ENCODE measurements around the gene MAPK12. TPM values are rescaled to one million over a fixed set of nuclear protein-coding genes. Genes with fewer than 3 reads are reported as not detected.

MAPK12 gene
- total and polyA plus RNA-seq, 4 donors: 1.6 to 22.9 (median 14.1) TPM

GRCh38 chr22:50268655-50269113, 7.2 kb upstream of the MAPK12 start:
- Histone ChIP-seq H3K27ac (ENCODE audit: low read depth in 1 of 2, low read length in 2 of 2) (no peak overlapping the region), H3K4me1 (ENCODE audit: control insufficient read depth in 1 of 2, insufficient read depth in 2 of 2, low read length in 2 of 2) (no peaks in the 10 kb centered on the region)
- intact Hi-C loops (cut with DNase I): no loop called here

GRCh38 chr22:50267591-50268390, 6.3 kb upstream of the MAPK12 start:
- intact Hi-C loops (cut with DNase I): no loop called here
- Histone ChIP-seq H3K36me3 (ENCODE audit: control insufficient read depth in 1 of 2, insufficient read depth in 2 of 2, low read length in 1 of 2) (no peaks in the 10 kb centered on the region), H3K27me3 (ENCODE audit: control insufficient read depth in 1 of 2, insufficient read depth in 2 of 2, low read length in 1 of 2) (no peaks in the 10 kb centered on the region), H3K4me1 (ENCODE audit: control insufficient read depth in 1 of 2, insufficient read depth in 2 of 2, low read length in 2 of 2) (no peaks in the 10 kb centered on the region), H3K9me3 (ENCODE audit: control insufficient read depth, low read length) (no peaks in the 10 kb centered on the region), H3K27ac (ENCODE audit: low read depth in 1 of 2, low read length in 2 of 2) (no peak overlapping the region), H3K4me3 (ENCODE audit: low read length in 2 of 2) (no peak overlapping the region)
- peak; percentile 54 for ATAC-seq (ENCODE audit: low FRiP score)
- WGBS, 2 donors: 7 to 8% methylated on average over 57 to 75 of the region's 75 CpGs
- peak in 1 of 2 donors; percentile 90 for DNase-seq

More at GRCh38 chr22:50268655-50269113, 7.2 kb upstream of the MAPK12 start:
- H3K4me3 ChIP-seq (ENCODE audit: low read length in 2 of 2): no peak overlapping the region
- WGBS, 2 donors: 34 to 49% methylated on average over 9 of the region's 9 CpGs
- H3K27me3 ChIP-seq (ENCODE audit: control insufficient read depth in 1 of 2, insufficient read depth in 2 of 2, low read length in 1 of 2): no peaks in the 10 kb centered on the region
- no peaks in the 10 kb centered on the region for H3K9me3 ChIP-seq (ENCODE audit: control insufficient read depth, low read length)
- no peak for DNase-seq
- no peak for ATAC-seq (ENCODE audit: low FRiP score)
- no peaks in the 10 kb centered on the region for H3K36me3 ChIP-seq (ENCODE audit: control insufficient read depth in 1 of 2, insufficient read depth in 2 of 2, low read length in 1 of 2)

- H3K27ac ChIP-seq (ENCODE audit: low read depth in 1 of 2, low read length in 2 of 2): no peak overlapping the region
Observed at GRCh38 chr22:50266994-50267393, 5.5 kb upstream of the MAPK12 start.

GRCh38 chr22:50264946-50265669, 3.6 kb upstream of the MAPK12 start:
- no peak for ATAC-seq (ENCODE audit: low FRiP score)
- H3K36me3 ChIP-seq (ENCODE audit: control insufficient read depth in 1 of 2, insufficient read depth in 2 of 2, low read length in 1 of 2): no peaks in the 10 kb centered on the region
- intact Hi-C loops (cut with DNase I): no loop called here
- no peaks in the 10 kb centered on the region for H3K27me3 ChIP-seq (ENCODE audit: control insufficient read depth in 1 of 2, insufficient read depth in 2 of 2, low read length in 1 of 2)
- 88 to 91% methylated on average over 15 of the region's 15 CpGs for WGBS, 2 donors
- no peak overlapping the region for H3K4me3 ChIP-seq (ENCODE audit: low read length in 2 of 2)
- H3K27ac ChIP-seq (ENCODE audit: low read depth in 1 of 2, low read length in 2 of 2): no peak overlapping the region
- no peaks in the 10 kb centered on the region for H3K9me3 ChIP-seq (ENCODE audit: control insufficient read depth, low read length)
- no peak for DNase-seq
- no peaks in the 10 kb centered on the region for H3K4me1 ChIP-seq (ENCODE audit: control insufficient read depth in 1 of 2, insufficient read depth in 2 of 2, low read length in 2 of 2)

More at GRCh38 chr22:50266994-50267393, 5.5 kb upstream of the MAPK12 start:
- no peak for DNase-seq
- Histone ChIP-seq H3K36me3 (ENCODE audit: control insufficient read depth in 1 of 2, insufficient read depth in 2 of 2, low read length in 1 of 2) (no peaks in the 10 kb centered on the region), H3K4me3 (ENCODE audit: low read length in 2 of 2) (no peak overlapping the region), H3K27me3 (ENCODE audit: control insufficient read depth in 1 of 2, insufficient read depth in 2 of 2, low read length in 1 of 2) (no peaks in the 10 kb centered on the region), H3K9me3 (ENCODE audit: control insufficient read depth, low read length) (no peaks in the 10 kb centered on the region), H3K4me1 (ENCODE audit: control insufficient read depth in 1 of 2, insufficient read depth in 2 of 2, low read length in 2 of 2) (no peaks in the 10 kb centered on the region)
- no peak for ATAC-seq (ENCODE audit: low FRiP score)
- 47 to 51% methylated on average over 37 of the region's 37 CpGs for WGBS, 2 donors
- intact Hi-C loops (cut with DNase I): no loop called here

GRCh38 chr22:50264104-50264745, 2.7 kb upstream of the MAPK12 start:
- DNase-seq (no peak), ATAC-seq (ENCODE audit: low FRiP score) (no peak)
- WGBS, 2 donors: 89 to 90% methylated on average over 15 of the region's 15 CpGs
- Histone ChIP-seq H3K36me3 (ENCODE audit: control insufficient read depth in 1 of 2, insufficient read depth in 2 of 2, low read length in 1 of 2) (no peaks in the 10 kb centered on the region), H3K4me3 (ENCODE audit: low read length in 2 of 2) (no peak overlapping the region), H3K9me3 (ENCODE audit: control insufficient read depth, low read length) (no peaks in the 10 kb centered on the region), H3K27ac (ENCODE audit: low read depth in 1 of 2, low read length in 2 of 2) (no peak overlapping the region), H3K27me3 (ENCODE audit: control insufficient read depth in 1 of 2, insufficient read depth in 2 of 2, low read length in 1 of 2) (no peaks in the 10 kb centered on the region), H3K4me1 (ENCODE audit: control insufficient read depth in 1 of 2, insufficient read depth in 2 of 2, low read length in 2 of 2) (no peaks in the 10 kb centered on the region)
- intact Hi-C loops (cut with DNase I): no loop called here

- Histone ChIP-seq H3K27me3 (ENCODE audit: control insufficient read depth in 1 of 2, insufficient read depth in 2 of 2, low read length in 1 of 2) (no peaks in the 10 kb centered on the region), H3K4me1 (ENCODE audit: control insufficient read depth in 1 of 2, insufficient read depth in 2 of 2, low read length in 2 of 2) (no peaks in the 10 kb centered on the region), H3K4me3 (ENCODE audit: low read length in 2 of 2) (no peak overlapping the region), H3K27ac (ENCODE audit: low read depth in 1 of 2, low read length in 2 of 2) (no peak overlapping the region), H3K9me3 (ENCODE audit: control insufficient read depth, low read length) (no peaks in the 10 kb centered on the region), H3K36me3 (ENCODE audit: control insufficient read depth in 1 of 2, insufficient read depth in 2 of 2, low read length in 1 of 2) (no peaks in the 10 kb centered on the region)
- 67% methylated on average over 9 of the region's 9 CpGs for WGBS, 2 donors
- DNase-seq (no peak), ATAC-seq (ENCODE audit: low FRiP score) (no peak)
- intact Hi-C loops (cut with DNase I): no loop called here
Observed at GRCh38 chr22:50262973-50263617, 1.6 kb upstream of the MAPK12 start.

- DNase-seq: no peak
- Histone ChIP-seq H3K4me3 (ENCODE audit: low read length in 2 of 2) (no peak overlapping the region), H3K27ac (ENCODE audit: low read depth in 1 of 2, low read length in 2 of 2) (no peak overlapping the region), H3K36me3 (ENCODE audit: control insufficient read depth in 1 of 2, insufficient read depth in 2 of 2, low read length in 1 of 2) (no peaks in the 10 kb centered on the region), H3K9me3 (ENCODE audit: control insufficient read depth, low read length) (no peaks in the 10 kb centered on the region), H3K27me3 (ENCODE audit: control insufficient read depth in 1 of 2, insufficient read depth in 2 of 2, low read length in 1 of 2) (no peaks in the 10 kb centered on the region), H3K4me1 (ENCODE audit: control insufficient read depth in 1 of 2, insufficient read depth in 2 of 2, low read length in 2 of 2) (no peaks in the 10 kb centered on the region)
- ATAC-seq (ENCODE audit: low FRiP score): no peak
- intact Hi-C loops (cut with DNase I): no loop called here
- 84 to 86% methylated on average over 7 of the region's 7 CpGs for WGBS, 2 donors
Observed at GRCh38 chr22:50262460-50262911, 1.0 kb upstream of the MAPK12 start.

GRCh38 chr22:50260801-50261614, 475 bp downstream of the MAPK12 start:
- no peaks in the 10 kb centered on the region for H3K36me3 ChIP-seq (ENCODE audit: control insufficient read depth in 1 of 2, insufficient read depth in 2 of 2, low read length in 1 of 2)
- peak overlapping the region; percentile 23 to 46 for H3K4me3 ChIP-seq (ENCODE audit: low read length in 2 of 2)
- H3K4me1 ChIP-seq (ENCODE audit: control insufficient read depth in 1 of 2, insufficient read depth in 2 of 2, low read length in 2 of 2): no peaks in the 10 kb centered on the region
- H3K27me3 ChIP-seq (ENCODE audit: control insufficient read depth in 1 of 2, insufficient read depth in 2 of 2, low read length in 1 of 2): no peaks in the 10 kb centered on the region
- ATAC-seq (ENCODE audit: low FRiP score): peak; percentile 5
- H3K9me3 ChIP-seq (ENCODE audit: control insufficient read depth, low read length): no peaks in the 10 kb centered on the region
- H3K27ac ChIP-seq (ENCODE audit: low read depth in 1 of 2, low read length in 2 of 2): no peak overlapping the region
- peak in 1 of 2 donors; percentile 71 for DNase-seq
- 0 to 1% methylated on average over 64 to 92 of the region's 92 CpGs for WGBS, 2 donors
- intact Hi-C loops (cut with DNase I): no loop called here
